Vagina (tissue), 2 donors: ENCODE data around the gene CKAP2L.

Experiments used
- CTCF ChIP-seq, 3 experiments: fragments of 450-650 bp in 2 of 3; fragments of 200-600 bp in 1 of 3; sonication (generic) in 1 of 3; IDR thresholded peaks; one replicate each; pipeline ENCODE4 v1.5.1; 2017 to 2019; ENCODE audit warnings: antibody characterized with exemption in 3 of 3, mild to moderate bottlenecking in 2 of 3, moderate library complexity in 2 of 3
- POLR2AphosphoS5 ChIP-seq, 2 donors: sonication (generic); formaldehyde crosslinking; IDR thresholded peaks; one replicate each; pipeline ENCODE4 v1.9.0; 2017; ENCODE audit warnings: antibody characterized with exemption in 2 of 2, mild to moderate bottlenecking in 2 of 2, low read depth in 1 of 2; ENCODE audit not compliant: insufficient read depth in 1 of 2

GRCh38 chr2:112730791-112731190 is 33.6 kb downstream of the CKAP2L start:
- TF ChIP-seq CTCF (IDR thresholded peaks at IDR 0.05) (no peak), POLR2AphosphoS5 (IDR thresholded peaks at IDR 0.05; ENCODE audit: insufficient read depth in 1 of 2, low read depth in 1 of 2) (no peak)
